ENCODE results near the gene TRPC4AP.

- TF ChIP-seq CTCF (IDR thresholded peaks at IDR 0.05) (no peak), POLR2A (IDR thresholded peaks at IDR 0.05) (no peak)
Measured at GRCh38 chr20:35077872-35078271, 14.7 kb downstream of the TRPC4AP start.

Measured in esophagus squamous epithelium (tissue), 4 donors.